HG02852 (cell line): Measurements from ENCODE around the gene BAG1.

Experiments used
- ATAC-seq: cut with Tn5 transposase; IDR thresholded peaks from one replicate; pipeline ENCODE4 v1.9.1; 2021; ENCODE audit warnings: mild to moderate bottlenecking, moderate library complexity; ENCODE audit not compliant: unreplicated experiment

The BAG1 gene

GRCh38 chr9:33264473-33265177 lies at the start of gene BAG1, which contains the start of gene CHMP5:
BAG1 (minus strand) TSS chr9:33264708.
CHMP5 (plus strand) TSS chr9:33265049; CDS start chr9:33265079, 30 bp downstream.
- ATAC-seq: peak; percentile 81

- ATAC-seq: no peak
These were observed 47.4 kb upstream of the BAG1 start for GRCh38 chr9:33311953-33312352.

- no peak for ATAC-seq
These were observed 46.2 kb upstream of the BAG1 start for GRCh38 chr9:33310748-33311147.

- ATAC-seq: no peak
These were observed 45.4 kb upstream of the BAG1 start for GRCh38 chr9:33309903-33310302.

GRCh38 chr9:33307067-33307466 lies 42.6 kb upstream of the BAG1 start:
- no peak for ATAC-seq

- ATAC-seq: no peak
These were observed 41.5 kb upstream of the BAG1 start for GRCh38 chr9:33306037-33306436.

- no peak for ATAC-seq
These were observed 39.9 kb upstream of the BAG1 start for GRCh38 chr9:33304362-33304761.

- ATAC-seq: no peak
These were observed 36.0 kb upstream of the BAG1 start for GRCh38 chr9:33300546-33300945.

- ATAC-seq: peak; percentile 93
These were observed 32.9 kb upstream of the BAG1 start for GRCh38 chr9:33297432-33297831.

GRCh38 chr9:33295571-33295970 lies 31.1 kb upstream of the BAG1 start:
- no peak for ATAC-seq

- no peak for ATAC-seq
These were observed 30.3 kb upstream of the BAG1 start for GRCh38 chr9:33294670-33295432.

- ATAC-seq: no peak
These were observed 29.3 kb upstream of the BAG1 start for GRCh38 chr9:33293782-33294181.

- ATAC-seq: no peak
These were observed 27.4 kb upstream of the BAG1 start for GRCh38 chr9:33291901-33292300.

- no peak for ATAC-seq
These were observed 26.5 kb upstream of the BAG1 start for GRCh38 chr9:33291031-33291397.

- ATAC-seq: peak; percentile 90
These were observed 25.9 kb upstream of the BAG1 start, which contains the start of gene NFX1 for GRCh38 chr9:33290247-33291030. NFX1 (plus strand) TSS chr9:33290516; CDS start chr9:33290573, 57 bp downstream.

- ATAC-seq: no peak
These were observed 25.4 kb upstream of the BAG1 start for GRCh38 chr9:33289936-33290246.

GRCh38 chr9:33289496-33289895 lies 25.0 kb upstream of the BAG1 start:
- ATAC-seq: no peak

- no peak for ATAC-seq
These were observed 24.4 kb upstream of the BAG1 start for GRCh38 chr9:33288828-33289483.

- ATAC-seq: no peak
These were observed 23.7 kb upstream of the BAG1 start for GRCh38 chr9:33288235-33288634.

- no peak for ATAC-seq
These were observed 22.6 kb upstream of the BAG1 start for GRCh38 chr9:33287087-33287490.

GRCh38 chr9:33285502-33285901 lies 21.0 kb upstream of the BAG1 start:
- ATAC-seq: no peak
